Measurements from ENCODE around the gene FRZB.
"Not testable (repeated sequence)": the region's sequence is repeated elsewhere in the genome, so short reads cannot be mapped to it uniquely, and the experiment has no call there.

Gene FRZB

GRCh38 chr2:182887753-182888415 lies 21.4 kb upstream of the FRZB start:
- DNase-seq, result no peak

GRCh38 chr2:182887093-182887492 lies 20.7 kb upstream of the FRZB start:
- DNase-seq, result no peak

- DNase-seq, result no peak
Measured at GRCh38 chr2:182885771-182886170, 19.3 kb upstream of the FRZB start.

GRCh38 chr2:182883451-182883850 lies 17.0 kb upstream of the FRZB start:
- no peak for DNase-seq

- DNase-seq, result not testable (repeated sequence)
Measured at GRCh38 chr2:182880100-182880499, 13.7 kb upstream of the FRZB start.

- DNase-seq, result not testable (repeated sequence)
Measured at GRCh38 chr2:182876653-182877052, 10.2 kb upstream of the FRZB start.

GRCh38 chr2:182870227-182870626 lies 3.8 kb upstream of the FRZB start:
- peak; percentile 20 for DNase-seq

- no peak for DNase-seq
Measured at GRCh38 chr2:182868054-182868796, 1.8 kb upstream of the FRZB start.

GRCh38 chr2:182867426-182868053 lies 1.1 kb upstream of the FRZB start:
- no peak for DNase-seq

GRCh38 chr2:182866095-182866460 lies 359 bp downstream of the FRZB start:
- no peak for DNase-seq

- no peak for DNase-seq
Measured at GRCh38 chr2:182864949-182865570, 1.4 kb downstream of the FRZB start.

GRCh38 chr2:182863642-182864041 lies 2.8 kb downstream of the FRZB start:
- DNase-seq, result no peak

- DNase-seq, result no peak
Measured at GRCh38 chr2:182862091-182862490, 4.3 kb downstream of the FRZB start.

GRCh38 chr2:182860858-182861257 lies 5.6 kb downstream of the FRZB start:
- no peak for DNase-seq

GRCh38 chr2:182858671-182859070 lies 7.8 kb downstream of the FRZB start:
- no peak for DNase-seq

GRCh38 chr2:182855376-182855775 lies 11.1 kb downstream of the FRZB start:
- DNase-seq, result no peak

- DNase-seq, result no peak
Measured at GRCh38 chr2:182854375-182855105, 11.9 kb downstream of the FRZB start.

GRCh38 chr2:182852801-182853200 lies 13.6 kb downstream of the FRZB start:
- DNase-seq, result no peak

- DNase-seq, result no peak
Measured at GRCh38 chr2:182852090-182852489, 14.3 kb downstream of the FRZB start.

- no peak for DNase-seq
Measured at GRCh38 chr2:182845794-182846417, 20.5 kb downstream of the FRZB start.

GRCh38 chr2:182836451-182836850 lies 30.0 kb downstream of the FRZB start:
- DNase-seq, result no peak

GRCh38 chr2:182834293-182834692 lies 32.1 kb downstream of the FRZB start:
- DNase-seq, result no peak
